HG03135 (cell line): ENCODE measurements around the gene SEPHS1.
A peak's percentile ranks its signal among the peaks of the same experiment; 100 is the strongest.
"Not testable (repeated sequence)": the region's sequence is repeated elsewhere in the genome, so short reads cannot be mapped to it uniquely, and the experiment has no call there.

Experiments
- ATAC-seq: cut with Tn5 transposase; IDR thresholded peaks from one replicate; pipeline ENCODE4 v1.9.1; 2021; ENCODE audit warnings: mild to moderate bottlenecking, moderate library complexity; ENCODE audit not compliant: unreplicated experiment

The SEPHS1 gene

GRCh38 chr10:13348216-13349017 is at the start of gene SEPHS1:
Gene SEPHS1, minus strand, starts transcription at chr10:13348293. Its CDS starts 3,343 bp downstream, at chr10:13344950.
- peak; percentile 60 for ATAC-seq

- no peak for ATAC-seq
These were observed 49.0 kb upstream of the SEPHS1 start for GRCh38 chr10:13397052-13397451.

GRCh38 chr10:13396369-13396768 is 48.3 kb upstream of the SEPHS1 start:
- no peak for ATAC-seq

GRCh38 chr10:13395540-13395939 is 47.4 kb upstream of the SEPHS1 start:
- no peak for ATAC-seq

GRCh38 chr10:13393640-13394039 is 45.5 kb upstream of the SEPHS1 start:
- ATAC-seq, result no peak

GRCh38 chr10:13392701-13393100 is 44.6 kb upstream of the SEPHS1 start:
- no peak for ATAC-seq

- ATAC-seq, result no peak
These were observed 42.8 kb upstream of the SEPHS1 start for GRCh38 chr10:13390604-13391522.

- no peak for ATAC-seq
These were observed 40.6 kb upstream of the SEPHS1 start for GRCh38 chr10:13388478-13389230.

GRCh38 chr10:13386021-13386420 is 37.9 kb upstream of the SEPHS1 start:
- no peak for ATAC-seq

- ATAC-seq, result no peak
These were observed 35.3 kb upstream of the SEPHS1 start for GRCh38 chr10:13383399-13383761.

GRCh38 chr10:13382703-13383398 is 34.8 kb upstream of the SEPHS1 start:
- no peak for ATAC-seq

GRCh38 chr10:13379061-13379460 is 31.0 kb upstream of the SEPHS1 start:
- not testable (repeated sequence) for ATAC-seq

- ATAC-seq, result no peak
These were observed 28.7 kb upstream of the SEPHS1 start for GRCh38 chr10:13376746-13377145.

GRCh38 chr10:13376297-13376696 is 28.2 kb upstream of the SEPHS1 start:
- ATAC-seq, result no peak

GRCh38 chr10:13375791-13376190 is 27.7 kb upstream of the SEPHS1 start:
- ATAC-seq, result no peak

- ATAC-seq, result no peak
These were observed 25.6 kb upstream of the SEPHS1 start for GRCh38 chr10:13373644-13374043.

GRCh38 chr10:13372524-13372923 is 24.4 kb upstream of the SEPHS1 start:
- no peak for ATAC-seq

GRCh38 chr10:13371897-13372470 is 23.9 kb upstream of the SEPHS1 start:
- ATAC-seq, result peak; percentile 88

- ATAC-seq, result no peak
These were observed 18.8 kb upstream of the SEPHS1 start for GRCh38 chr10:13366891-13367290.

GRCh38 chr10:13365831-13366230 is 17.7 kb upstream of the SEPHS1 start:
- no peak for ATAC-seq
